ENCODE results near the gene ITGA11. TPM values are rescaled to one million over a fixed set of nuclear protein-coding genes. Genes with fewer than 3 reads are reported as not detected.

The ITGA11 gene
- total RNA-seq, 1 donor from 2014 or later = 0.88 TPM

DNA sequence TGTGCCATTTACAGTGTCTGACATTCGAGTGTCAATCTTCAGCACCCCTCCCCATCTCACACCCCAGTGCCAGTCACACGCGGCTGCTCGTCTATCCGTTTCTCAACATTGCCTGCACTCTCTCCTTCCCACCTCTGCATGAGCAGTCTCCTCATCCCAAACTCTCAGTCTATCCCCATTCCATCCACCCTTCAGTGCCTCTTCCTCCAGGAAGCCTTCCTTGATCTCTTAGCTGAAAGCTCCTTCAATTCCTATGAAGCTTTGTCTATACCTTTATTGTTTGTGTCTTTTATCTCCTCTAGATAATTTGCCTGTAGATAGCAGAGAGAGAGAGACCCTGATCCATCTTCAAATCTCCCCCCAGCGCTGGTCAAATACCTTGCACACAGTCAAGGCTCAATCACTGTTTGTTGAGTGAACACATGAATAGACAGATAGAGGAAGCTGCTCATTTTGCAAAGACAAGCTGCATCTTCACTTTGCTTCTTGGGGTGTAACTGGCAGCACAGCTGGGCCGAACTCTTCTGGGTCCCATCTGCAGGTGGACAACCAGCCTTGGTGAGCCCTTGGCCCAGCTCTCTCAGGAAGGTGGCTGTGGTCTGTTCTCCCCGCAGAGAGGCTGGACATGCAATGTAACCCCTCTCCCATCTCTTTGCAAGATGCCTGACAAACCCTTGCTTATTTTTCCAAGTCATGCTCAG is 52.8 kb downstream of the ITGA11 start:
- DNase-seq (ENCODE audit: low spot score) = peak; percentile 15
- no peak for ATAC-seq

GRCh38 chr15:68378595-68378994 is 53.4 kb downstream of the ITGA11 start:
- ATAC-seq = no peak
- peak; percentile 12 for DNase-seq (ENCODE audit: low spot score)

GRCh38 chr15:68377766-68378165 is 54.2 kb downstream of the ITGA11 start:
- ATAC-seq = no peak
- DNase-seq (ENCODE audit: low spot score) = peak; percentile 27

GRCh38 chr15:68376447-68377060 is 55.4 kb downstream of the ITGA11 start:
- ATAC-seq (no peak), DNase-seq (ENCODE audit: low spot score) (peak; percentile 15)

DNA sequence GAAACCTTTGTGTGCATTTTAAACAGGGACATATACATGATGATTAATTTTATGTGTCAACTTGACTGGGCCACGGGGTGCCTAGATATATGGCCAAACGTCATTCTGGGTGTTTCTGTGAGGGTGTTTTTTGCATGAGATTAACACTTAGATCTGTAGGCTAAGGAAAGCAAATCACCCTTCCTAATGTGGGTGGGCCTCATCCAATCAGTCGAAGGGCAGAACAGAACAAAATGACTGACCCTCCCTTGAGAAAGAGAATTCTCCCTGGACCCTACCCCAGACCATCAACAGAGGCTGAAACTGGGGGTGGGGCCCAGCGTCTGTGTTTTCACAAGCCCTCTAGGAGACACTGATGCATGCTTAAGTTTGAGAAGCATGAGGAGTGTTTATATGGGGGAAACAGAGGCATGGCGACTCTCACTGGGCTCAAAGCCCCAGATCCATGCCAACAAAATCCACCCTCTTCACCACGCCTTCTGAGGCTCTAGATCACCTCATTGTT is 56.2 kb downstream of the ITGA11 start:
- ATAC-seq (no peak), DNase-seq (ENCODE audit: low spot score) (peak; percentile 14)

DNA sequence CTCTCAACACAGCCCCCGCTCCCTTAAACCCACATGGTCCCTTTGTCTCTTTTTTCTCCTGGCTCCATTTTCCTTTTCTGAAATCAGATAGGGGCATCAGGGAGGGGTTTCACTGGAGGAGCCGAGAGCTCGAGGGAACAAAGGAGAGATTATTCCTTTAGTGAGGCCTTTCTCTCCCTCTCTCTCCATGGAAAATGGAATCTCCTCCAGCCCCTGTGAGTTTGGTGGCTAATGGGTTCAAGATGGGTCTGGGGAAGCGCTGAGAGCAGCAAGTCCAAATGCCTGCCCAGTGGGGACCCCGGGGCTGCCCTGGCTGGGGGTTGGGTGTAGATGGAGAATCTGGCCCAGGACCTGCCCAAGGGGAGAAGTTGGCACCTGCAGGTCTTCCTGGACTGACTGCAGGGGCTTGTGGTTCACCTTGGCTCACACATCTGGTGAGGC is 56.8 kb downstream of the ITGA11 start:
- DNase-seq (ENCODE audit: low spot score) (peak; percentile 31), ATAC-seq (no peak)

DNA sequence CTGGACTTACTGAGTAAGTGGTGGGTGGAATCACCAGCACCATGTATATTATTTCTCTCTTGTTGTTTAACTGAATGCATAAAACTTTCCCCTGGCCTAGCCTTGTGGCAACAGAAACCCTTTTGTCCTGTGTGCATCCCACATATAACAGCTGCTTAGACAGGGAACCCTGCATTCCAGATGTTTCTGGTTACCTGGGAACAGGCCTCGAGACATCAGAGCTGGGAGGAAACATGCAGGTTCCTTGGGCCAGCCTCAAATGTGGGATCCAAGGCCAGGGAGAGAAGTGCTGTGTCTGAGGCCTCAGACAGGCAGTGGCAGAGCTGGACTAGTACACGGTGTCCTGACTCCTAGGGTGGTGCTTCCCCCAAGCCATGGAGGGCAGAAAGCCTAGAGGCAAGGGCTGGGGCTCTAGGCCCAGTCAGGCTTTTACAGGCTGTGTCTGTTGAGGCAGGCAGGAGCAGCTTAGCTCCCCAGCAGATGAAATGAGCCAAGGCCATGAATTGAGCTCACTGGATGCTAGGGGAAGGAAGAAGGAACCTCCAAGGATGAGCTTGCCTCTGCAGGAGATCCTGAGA is 57.7 kb downstream of the ITGA11 start:
- ATAC-seq (no peak), DNase-seq (ENCODE audit: low spot score) (peak; percentile 33)

- ATAC-seq (no peak), DNase-seq (ENCODE audit: low spot score) (peak; percentile 31)
These were observed 58.9 kb downstream of the ITGA11 start for GRCh38 chr15:68373028-68373427.

GRCh38 chr15:68372291-68372811 is 59.6 kb downstream of the ITGA11 start:
- DNase-seq (ENCODE audit: low spot score) (no peak), ATAC-seq (peak; percentile 80)

DNA sequence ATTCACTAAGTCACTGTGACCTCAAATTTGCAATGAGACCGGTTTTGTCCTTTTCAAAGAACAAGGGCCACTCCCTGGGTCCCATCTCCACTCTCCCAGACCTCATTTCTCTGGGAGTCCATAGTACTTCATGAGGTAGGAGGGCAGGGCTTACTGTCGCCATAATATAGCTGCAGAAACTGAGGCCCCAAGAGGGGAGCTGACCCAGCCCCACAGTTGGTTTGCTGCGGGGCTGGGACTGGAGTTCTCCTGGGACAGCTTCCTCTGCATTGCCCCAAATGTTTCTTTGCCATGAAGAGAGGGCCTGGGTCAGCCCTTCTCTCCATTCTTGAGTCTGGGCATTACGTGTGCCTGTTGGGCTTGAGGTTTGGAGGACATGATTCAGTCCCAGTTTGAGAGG is 60.1 kb downstream of the ITGA11 start:
- no peak for ATAC-seq
- DNase-seq (ENCODE audit: low spot score) = no peak

DNA sequence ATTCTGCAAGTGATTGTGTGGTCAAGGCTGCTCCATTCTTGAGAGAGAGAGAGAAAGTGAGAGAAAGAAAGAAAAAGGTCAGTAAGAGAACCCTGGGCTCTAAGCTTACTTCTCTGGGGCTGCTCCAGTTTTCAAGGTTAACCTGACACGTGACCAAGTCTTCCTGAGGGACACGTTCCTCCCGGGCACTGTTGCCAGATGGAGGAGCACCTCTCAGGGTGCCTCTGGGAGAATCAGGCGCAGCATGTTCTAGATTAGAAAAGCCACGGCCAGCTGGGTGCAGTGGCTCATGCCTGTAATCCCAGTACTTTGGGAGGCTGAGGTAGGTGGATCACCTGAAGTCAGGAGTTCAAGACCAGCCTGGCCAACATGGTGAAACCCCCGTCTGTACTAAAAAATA is 60.8 kb downstream of the ITGA11 start:
- DNase-seq (ENCODE audit: low spot score) (no peak), ATAC-seq (no peak)

DNA sequence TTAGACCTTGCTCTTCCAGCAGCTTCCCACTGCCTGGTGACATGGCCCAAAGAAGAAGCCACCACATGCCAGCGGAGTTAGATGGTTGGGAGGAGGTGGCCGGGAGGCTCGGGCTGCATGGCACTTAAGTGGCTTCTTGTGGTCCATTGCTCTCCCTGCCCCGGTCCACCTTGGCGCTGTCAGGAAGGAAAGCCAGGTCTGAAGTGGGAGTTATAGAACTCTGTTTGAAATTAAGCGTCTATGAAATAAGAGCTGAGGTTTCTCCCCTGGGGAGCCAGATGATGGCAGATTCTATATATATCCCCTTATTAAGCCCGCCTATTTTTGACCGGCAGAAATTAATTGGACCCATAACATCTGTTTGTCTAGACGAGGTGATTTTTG is 61.2 kb downstream of the ITGA11 start:
- ATAC-seq (no peak), DNase-seq (ENCODE audit: low spot score) (no peak)

- no peak for DNase-seq (ENCODE audit: low spot score)
- ATAC-seq = no peak
These were observed 61.8 kb downstream of the ITGA11 start for GRCh38 chr15:68369931-68370767.

DNA sequence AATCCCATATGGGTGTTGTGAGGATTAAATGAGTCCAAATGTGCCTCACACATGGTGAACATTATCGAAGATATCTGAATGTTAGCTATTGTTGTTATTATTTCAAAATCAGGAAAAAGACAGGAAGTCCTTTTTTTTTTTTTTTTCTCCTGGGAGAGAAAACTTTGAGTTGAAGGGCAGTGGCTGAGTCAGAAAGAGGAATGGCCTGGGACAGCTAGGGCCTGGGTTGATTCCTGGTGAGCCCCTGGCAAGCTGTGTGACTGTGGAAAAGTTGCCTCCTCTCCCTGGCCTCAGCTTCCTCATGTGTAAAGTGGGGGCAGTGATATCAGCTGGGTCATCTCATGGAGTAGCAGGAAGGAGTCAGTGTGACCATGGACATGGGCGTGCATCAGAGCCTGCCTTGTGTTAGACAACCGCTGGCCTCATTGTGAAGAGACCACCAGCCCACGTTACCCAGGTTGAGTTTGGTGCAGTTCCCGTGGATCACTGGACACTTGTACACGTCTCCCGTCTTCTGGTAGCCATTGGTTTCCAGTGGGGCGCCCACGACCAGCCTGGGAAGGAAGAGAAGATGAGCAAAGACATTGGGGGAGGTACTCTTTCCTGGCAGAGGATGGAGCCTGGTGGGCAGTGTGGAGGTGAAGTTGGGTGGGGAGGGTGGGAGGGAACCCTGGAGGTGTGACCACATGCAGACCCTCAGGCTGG is 63.1 kb downstream of the ITGA11 start:
- DNase-seq (ENCODE audit: low spot score) (no peak), ATAC-seq (no peak)

- DNase-seq (ENCODE audit: low spot score) = no peak
These were observed 64.0 kb downstream of the ITGA11 start for GRCh38 chr15:68367992-68368391.

GRCh38 chr15:68367226-68367625 is 64.7 kb downstream of the ITGA11 start:
- DNase-seq (ENCODE audit: low spot score) (no peak), ATAC-seq (no peak)

More at GRCh38 chr15:68367992-68368391, 64.0 kb downstream of the ITGA11 start:
- no peak for ATAC-seq

DNA sequence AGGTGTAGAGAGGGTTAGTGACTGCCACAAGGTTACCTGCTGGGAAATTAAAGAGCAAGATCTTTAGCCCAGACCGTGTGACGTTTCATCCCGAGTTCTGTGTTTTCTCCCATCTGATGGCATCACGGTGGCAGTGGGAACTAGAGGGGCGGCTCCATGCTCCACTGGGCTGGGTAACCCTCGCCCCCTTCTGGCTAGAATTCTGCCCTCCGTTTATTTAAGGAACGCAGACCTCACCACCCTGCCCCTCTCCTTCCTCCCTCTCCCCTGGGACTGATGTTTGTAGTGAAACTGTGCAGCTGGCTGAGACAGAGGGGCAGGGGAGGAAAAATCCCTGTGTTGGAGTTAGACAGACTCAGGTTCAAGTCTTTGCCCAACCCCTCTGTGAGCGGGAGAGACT is 65.6 kb downstream of the ITGA11 start:
- ATAC-seq (no peak), DNase-seq (ENCODE audit: low spot score) (no peak)

GRCh38 chr15:68365770-68366169 is 66.2 kb downstream of the ITGA11 start:
- ATAC-seq (no peak), DNase-seq (ENCODE audit: low spot score) (no peak)

GRCh38 chr15:68365140-68365745 is 66.7 kb downstream of the ITGA11 start:
- ATAC-seq (peak; percentile 49), DNase-seq (ENCODE audit: low spot score) (no peak)

DNA sequence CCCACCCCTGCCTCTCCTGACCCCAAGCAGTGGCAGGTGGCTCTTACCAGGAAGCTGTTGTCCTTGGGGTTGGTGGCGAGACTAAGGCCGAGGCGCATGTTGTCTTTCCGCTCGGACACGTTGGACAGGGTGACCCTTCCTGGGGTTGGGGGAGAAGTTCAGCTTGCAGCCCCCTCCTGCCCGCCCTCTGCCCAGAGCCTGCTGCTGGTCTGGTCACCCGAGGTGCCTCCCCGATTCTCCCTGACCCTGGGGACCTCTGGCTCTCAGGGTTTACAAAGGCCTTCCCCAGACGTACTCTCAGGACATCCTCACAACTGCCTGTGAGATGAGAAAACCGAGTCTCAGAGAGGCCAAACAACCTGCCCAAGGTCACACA is 67.3 kb downstream of the ITGA11 start:
- DNase-seq (ENCODE audit: low spot score) (no peak), ATAC-seq (no peak)

All from left lobe of liver (tissue), 2 donors.